Hepatocyte (in vitro differentiated cells): Measurements from ENCODE around the gene SUPT3H.

Experiments
- CTCF ChIP-seq: fragments of 200-600 bp; sonication (generic); IDR thresholded peaks from 2 replicates; pipeline ENCODE4 v1.5.1; 2016; ENCODE audit warnings: antibody characterized with exemption, mild to moderate bottlenecking; ENCODE audit not compliant: poor library complexity
- EZH2phosphoT487 ChIP-seq: fragments of 200-600 bp; sonication (generic); IDR thresholded peaks from one replicate; pipeline ENCODE4 v1.6.1; 2018; ENCODE audit warnings: antibody characterized with exemption, mild to moderate bottlenecking, low read depth, moderate library complexity; ENCODE audit not compliant: unreplicated experiment, severe bottlenecking

- TF ChIP-seq CTCF (no peak), EZH2phosphoT487 (no peak)
Observed at GRCh38 chr6:45302832-45303231, 74.9 kb downstream of the SUPT3H start.
